NCI-H2196 treated with DMSO at 0.1 percent for 48 hours (cell line): ENCODE results near the gene TMEM63C.
A peak's percentile ranks its signal among the peaks of the same experiment; 100 is the strongest.

ENCODE experiments used
- DNase-seq: peaks from one replicate; lab custom pipeline; 2025; ENCODE audit not compliant: unreplicated experiment; lab: John Stamatoyannopoulos, UW

TMEM63C gene

DNA sequence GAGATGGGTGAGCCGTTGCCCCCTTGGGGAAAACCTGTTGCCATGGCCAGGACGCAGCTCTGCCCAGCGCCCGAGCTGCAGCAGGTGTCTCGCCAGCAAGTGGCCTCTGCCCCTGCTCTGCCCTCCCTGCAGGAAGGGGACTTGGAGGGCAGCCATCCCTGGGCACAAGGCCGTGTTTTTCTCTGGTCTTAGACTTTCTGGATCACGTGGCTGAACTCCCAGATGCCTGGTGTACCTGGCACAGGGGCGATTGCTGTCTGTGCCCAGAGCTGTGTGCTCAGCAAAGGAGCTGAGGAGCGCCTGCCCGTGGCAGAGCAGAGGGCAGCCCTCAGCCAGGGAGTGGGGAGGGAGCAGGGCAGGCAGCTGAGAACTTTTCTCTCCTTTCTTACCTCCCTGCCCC lies 38.0 kb downstream of the TMEM63C start:
- peak; percentile 82 for DNase-seq

DNA sequence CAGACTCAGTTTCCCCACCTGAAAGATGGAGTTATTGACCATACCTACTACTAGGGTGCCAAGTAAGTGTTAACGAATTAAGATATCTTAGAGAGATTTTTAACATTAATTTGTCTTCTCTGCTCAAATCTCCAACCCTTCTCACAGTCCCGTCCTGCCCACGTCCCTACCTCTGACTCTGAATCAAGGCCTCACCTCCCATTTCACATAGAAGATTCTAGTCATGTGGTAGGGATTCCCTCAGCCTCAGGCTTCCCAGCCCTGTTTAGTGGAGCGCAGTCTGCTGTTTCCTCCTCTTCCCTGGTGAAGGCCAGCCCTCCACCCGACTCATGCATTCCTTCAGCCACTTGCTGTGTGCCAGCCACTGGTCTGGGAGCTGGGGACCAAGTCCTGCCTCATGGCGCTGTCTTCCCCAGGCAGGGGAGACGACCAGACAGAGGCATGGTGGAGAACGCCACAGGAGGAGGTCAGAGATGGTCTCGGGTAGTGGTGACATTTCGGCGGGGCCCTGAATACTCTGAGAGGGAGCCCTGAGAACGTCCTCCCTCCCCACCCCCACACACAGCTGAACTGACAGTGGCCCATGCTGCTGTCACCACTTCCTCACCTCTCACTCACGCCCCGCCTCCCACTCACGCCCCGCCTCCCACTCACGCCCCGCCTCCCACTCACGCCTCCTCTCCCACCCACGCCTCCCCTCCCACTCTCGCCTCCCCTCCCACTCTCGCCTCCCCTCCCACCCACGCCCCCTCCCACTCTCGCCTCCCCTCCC lies 38.8 kb downstream of the TMEM63C start:
- DNase-seq, result no peak

DNA sequence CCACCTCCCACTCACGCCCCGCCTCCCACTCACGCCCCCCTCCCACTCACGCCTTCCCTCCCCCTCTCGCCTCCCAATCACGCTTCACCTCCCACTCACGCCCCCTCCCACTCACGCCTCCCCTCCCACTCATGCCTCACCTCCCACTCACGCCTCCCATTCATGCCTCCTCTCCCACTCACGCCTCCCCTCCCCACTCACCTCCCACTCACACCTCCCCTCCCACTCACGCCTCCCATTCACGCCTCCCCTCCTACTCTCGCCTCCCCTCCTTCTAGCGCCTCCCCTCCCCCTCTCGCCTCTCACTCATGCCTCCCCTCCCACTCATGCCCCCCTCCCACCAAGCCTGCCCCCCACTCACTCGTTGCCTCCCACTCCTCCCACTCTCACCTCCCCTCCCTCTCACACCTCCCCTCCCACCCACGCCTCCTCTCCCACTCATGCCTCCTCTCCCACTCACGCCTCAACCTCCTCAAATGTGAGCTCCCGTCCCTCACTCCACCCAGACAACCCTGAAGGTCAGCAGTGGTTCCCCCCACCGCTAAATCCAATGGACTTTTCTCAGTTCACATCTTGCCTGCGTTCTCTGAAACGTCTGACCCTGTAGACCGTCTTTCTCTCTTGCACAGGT lies 39.8 kb downstream of the TMEM63C start:
- DNase-seq, result no peak

DNA sequence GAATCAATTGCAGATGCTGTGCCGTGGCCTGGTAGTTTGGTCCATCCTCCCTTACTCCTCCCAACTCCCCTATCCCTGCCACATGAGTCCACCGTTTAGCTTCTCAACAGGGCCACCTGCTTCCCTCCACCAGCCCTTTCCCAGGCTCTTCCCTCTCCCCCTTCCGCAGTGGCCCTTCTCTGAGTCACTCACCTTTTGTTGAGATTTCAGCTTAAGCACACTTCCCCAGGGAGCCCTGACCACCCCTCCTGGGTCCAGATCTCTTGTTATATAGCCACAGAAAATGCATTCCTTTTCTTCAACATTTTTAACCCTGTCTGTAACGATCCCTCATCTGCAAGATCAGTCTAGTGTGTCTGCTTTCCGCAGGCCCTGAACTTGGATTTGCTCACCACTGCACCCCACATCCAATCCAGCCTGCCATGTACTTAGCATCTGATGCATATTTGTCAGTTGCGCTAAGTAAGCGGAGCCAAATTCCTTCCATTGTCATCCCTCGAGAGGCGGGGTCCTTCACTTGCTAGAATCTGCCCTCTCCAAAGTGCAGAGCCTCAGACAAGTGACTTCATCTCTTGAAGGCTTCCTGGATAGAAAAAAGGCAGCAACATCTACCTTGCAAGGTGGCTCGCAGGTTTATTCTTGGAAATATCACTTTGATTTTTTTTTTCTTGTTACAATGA lies 41.1 kb downstream of the TMEM63C start:
- no peak for DNase-seq

DNA sequence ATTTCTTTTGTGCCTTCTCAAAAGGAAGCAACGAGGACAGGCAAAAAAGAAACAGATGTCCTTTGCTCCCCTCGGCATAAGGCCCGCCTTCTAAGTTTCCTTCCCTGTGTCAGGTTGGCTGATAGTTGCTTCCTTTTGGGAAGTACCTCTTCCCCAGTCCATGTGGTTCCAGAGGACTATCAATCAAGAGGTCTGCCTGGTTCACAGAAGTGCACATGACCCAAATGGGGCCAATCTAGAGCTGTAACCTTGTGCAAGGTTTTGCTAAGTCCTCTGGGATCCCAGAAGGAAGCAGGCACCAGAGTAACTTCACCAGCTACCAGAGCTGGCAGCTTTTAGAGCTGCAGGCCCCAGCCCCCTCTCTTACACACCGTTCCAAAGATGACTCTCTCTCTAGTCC lies 42.6 kb downstream of the TMEM63C start:
- no peak for DNase-seq

DNA sequence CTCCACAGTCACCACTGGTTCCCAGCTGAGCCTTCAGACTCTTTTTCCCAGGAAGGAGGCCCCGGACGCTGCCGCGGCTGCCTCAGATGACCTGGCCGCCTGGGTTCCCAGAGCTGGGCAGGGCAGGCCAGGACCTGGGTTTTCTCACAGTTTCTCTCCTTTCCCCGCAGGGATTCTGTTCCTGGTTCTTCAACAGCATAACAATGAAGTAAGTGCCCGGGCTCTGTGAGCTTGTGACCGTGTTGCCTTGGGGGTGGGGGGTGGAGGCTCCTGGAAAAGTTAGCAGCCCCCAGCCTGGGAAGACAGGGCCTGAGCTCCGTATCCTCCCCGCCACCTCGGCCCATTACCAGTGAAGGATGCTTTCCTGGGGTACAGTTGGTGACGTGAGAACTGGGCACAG lies 43.7 kb downstream of the TMEM63C start:
- DNase-seq, result no peak

DNA sequence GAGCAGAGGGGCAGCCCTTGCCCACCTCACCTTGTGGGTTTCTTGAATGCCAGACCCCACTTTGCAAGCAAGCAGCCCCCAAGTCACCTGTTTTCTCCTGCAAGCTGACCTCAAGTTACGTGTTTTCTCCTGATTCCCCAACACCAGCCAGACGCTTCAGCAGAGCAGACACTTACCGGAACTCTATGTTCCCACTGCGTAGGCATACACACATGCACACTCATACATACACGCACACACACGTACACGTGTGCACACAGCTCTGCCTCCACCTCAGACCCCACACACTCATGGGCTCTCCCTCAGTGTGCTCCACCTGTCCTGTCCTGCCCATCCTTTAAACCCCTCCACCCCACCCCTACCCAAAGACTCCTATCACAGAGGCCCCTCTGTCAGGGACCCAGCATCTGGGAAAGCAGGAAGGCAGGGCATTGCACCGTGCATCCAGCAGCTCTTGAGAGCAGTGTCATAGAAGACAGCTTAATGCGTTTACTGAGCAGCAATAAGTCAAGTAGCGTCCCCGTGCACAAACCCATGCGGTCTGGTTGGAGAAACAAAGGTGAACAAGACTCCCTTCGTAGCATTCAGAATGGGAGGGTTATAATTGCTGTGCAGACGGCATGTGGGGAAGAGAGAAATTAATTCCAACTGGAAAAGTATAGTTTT lies 44.4 kb downstream of the TMEM63C start:
- DNase-seq, result no peak

DNA sequence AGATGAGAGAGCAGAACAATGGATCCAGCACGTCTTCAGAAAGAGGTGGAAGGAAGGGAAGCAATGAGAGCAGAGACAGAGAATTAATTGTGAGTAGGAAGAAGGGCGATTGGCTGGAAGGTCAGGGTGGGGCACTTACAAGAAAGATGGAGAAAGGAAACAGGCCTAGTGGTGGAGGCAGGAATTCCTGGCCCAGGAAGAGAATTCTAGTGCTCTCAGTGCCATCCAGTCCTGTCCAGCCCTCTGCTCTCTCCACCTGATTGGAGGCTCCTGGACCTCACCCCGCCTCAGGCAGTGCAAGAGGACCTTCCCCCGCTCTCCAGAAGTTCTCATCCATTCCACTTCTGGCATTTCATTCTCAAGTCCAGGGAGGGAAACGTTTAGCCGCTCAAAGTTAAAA lies 46.5 kb downstream of the TMEM63C start:
- no peak for DNase-seq

DNA sequence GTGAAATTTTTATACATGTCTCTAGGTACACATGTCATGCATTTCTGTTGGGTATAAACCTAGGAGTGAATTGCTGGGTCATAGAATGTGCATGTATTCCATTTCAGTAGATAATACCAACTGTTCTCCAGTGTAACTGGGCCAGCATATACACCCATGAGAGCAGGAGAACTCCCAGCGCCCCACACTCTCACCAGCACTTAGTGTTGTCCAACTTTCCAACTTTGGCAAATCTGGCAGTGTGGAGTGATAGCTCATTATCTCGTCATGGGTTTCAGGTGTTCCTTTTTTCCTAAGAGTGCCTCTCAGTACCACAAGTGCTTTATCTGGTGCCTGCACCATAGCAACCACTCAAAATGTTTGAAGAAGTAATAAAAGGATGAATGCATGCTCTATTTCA lies 49.3 kb downstream of the TMEM63C start:
- peak; percentile 18 for DNase-seq

DNA sequence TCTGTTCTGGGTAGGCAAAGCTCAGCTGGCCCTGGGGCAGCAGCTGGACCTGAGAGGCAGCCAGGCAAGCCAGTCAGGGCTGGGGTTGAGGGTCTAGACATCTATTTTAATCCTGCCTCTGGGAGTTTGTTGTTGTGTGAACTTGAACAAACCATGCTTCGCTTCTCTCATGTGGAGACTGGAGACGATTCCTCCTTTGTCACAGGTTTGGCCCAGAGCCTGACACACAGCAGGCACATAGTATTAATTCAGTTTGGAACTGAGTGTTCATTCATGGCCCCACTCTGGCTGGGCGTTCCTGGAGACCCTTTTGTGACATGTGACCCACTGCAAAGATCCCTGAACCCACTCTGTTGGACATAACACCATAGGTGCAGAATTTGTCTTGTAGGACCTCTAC lies 50.1 kb downstream of the TMEM63C start:
- no peak for DNase-seq

DNA sequence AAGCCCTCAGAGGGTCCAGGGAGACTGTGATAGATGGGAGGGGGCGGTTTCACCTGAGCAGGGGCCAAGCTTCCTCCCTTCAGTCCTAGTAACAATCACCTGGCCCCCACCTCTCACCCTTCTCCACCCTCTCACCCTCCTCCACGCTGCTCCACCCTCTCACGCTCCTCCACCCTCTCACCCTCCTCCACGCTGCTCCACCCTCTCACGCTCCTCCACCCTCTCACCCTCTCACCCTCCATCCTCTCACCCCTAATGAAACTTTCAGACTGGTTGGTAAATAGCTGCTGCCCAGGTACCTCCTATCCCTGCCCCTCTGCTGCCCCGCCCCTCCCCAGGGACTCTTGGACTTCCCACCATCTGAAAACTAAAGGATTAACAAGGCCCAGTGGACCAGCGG lies 55.2 kb downstream of the TMEM63C start:
- no peak for DNase-seq

DNA sequence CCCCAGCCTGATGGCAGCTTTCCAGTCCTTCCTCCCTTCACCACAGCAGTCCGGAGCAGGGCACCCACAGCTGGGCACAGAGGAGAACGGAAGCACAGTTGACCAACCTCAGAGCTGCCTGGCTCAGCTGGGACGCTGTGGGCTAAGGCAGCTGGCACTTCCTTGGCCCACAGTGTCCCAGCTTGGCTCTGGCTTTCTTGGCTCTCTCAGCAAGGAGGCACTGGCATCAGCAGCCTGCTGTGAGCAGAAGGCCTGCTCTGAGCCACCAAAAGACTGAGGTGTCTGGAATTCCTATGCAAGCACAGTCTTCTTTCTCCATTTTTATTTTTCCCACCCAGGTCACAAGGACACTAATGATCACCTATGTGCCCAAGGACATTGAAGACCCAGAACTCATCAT lies 56.8 kb downstream of the TMEM63C start:
- DNase-seq, result no peak

DNA sequence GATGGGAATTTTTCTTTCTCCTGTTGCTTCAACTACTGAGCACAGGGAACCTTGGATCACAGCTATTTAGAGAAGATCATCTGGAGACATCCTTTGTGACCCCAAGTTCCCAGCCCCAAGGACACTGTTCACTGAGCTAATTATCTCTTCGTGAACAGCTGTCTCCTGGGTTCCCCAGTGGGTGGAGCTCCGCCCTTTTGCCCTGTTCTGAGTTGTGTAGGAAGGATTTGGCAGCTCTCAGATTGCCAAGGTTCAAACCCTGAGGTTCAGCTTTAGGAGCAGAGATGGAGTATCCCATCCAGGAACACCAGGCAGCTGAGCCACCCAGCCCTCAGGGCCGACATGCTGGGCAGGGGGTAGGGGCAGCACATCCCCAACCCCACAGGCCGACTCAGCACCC lies 57.4 kb downstream of the TMEM63C start:
- DNase-seq, result no peak

DNA sequence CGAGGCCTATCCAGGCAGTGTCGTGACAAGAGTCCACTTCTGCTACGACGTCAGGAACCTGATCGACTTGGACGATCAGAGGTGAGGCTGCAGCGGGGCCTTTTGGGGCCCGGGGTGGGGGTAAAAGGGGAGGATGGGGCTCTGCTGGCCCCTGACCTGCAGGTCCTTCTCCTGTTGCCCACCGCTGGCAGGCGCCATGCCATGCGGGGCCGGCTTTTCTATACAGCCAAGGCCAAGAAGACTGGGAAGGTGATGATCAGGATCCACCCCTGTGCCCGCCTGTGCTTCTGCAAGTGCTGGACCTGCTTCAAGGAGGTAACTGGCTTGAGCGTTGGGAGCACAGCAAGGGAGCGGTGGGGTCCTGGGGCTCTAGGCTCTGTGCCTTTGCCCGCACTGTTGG lies 57.8 kb downstream of the TMEM63C start:
- no peak for DNase-seq

DNA sequence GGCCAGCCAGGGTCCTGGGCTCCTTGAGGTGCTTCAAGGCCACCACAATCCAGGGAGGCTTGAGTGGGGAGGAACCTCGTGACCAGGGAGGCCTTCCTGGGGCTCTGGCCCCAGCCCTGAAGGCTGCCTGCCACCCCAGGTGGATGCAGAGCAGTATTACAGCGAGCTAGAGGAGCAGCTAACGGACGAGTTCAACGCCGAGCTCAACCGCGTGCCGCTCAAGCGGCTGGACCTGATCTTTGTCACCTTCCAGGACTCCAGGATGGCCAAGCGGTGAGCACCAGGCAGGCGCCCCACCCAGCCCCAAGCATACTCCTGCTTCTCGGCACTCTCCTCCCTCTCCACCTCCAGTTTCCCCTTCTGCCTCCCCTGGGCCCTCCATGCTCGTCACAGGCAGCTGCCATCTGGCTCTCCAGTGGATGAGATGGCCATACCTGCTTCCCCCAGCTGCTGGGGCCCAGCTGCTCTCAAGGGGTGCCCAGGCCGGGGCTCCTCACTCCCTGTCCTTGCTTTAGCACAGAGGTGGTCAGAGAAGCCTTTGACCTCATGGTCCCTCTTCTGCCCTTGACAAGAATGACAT lies 58.8 kb downstream of the TMEM63C start:
- DNase-seq, result no peak

DNA sequence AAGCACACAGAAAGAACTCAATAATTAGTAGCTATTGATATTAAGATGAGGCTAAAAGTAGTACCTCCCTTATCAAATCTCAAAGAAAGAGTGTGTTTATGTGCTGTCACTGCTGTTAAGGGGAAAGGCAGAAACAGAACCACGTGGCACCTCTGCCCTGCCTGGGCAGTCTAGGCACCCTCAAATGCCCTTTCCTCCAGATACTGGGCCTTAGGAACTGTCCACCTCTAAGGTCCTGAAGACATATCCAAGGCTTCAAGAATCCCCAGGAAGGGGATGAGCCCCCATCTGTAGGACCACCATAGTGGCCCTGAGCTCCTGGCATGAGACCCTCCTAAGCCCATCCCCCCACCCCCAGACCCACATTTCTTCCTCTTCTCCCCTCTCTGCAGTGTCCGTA lies 60.4 kb downstream of the TMEM63C start:
- no peak for DNase-seq

DNA sequence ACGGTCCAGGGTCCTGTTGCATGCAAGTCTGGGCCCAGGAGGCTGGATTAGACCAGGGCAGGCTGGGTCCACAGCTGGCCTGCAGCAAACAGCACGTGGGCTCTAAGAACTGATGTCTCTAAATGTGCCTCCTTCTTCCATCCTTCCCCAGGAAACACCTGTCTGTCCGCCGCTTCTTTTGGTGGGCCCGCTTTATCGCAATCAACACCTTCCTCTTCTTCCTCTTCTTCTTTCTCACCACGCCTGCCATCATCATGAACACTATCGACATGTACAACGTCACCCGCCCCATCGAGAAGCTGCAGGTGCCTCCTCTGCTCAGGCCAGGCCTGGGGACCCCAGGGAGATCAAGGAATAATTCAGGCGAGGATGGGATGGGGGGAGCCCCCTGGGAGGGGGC lies 61.2 kb downstream of the TMEM63C start:
- no peak for DNase-seq

DNA sequence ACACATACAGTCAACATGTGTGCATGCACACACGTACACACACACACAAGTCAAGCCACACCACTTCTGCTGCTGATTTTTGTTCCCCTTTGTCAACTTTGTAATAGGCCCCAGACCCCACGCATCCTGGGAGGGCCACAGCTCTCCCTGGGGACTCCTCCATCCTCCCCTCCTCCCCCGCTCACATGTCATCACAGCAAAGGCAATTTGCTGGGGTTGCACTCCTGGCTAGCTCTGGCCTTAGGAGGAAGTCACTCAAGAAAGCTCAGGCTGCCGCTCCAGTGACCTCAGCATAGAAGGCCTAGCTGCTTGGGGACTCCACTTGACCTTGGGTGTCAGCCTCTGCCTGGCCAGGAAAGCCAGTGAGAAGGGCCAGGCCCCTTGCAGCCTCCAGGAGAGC lies 62.3 kb downstream of the TMEM63C start:
- no peak for DNase-seq

DNA sequence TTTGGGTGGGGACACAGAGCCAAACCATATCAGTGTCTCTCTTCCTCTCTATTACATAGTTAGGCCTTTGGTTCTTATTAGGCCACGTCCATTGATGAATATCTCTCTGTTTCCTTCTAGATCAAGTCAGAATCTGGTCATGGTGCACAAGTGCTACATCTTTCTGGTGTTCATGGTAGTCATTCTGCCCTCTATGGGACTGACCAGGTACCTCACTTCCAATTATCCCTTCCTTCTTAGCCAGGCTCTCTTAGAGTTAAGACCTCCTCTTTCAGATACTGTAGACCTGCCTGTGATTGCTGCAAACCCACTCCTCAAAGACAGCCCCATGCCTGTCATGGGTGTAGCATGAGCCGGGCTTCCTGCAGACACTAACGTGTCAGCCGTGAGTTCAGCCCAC lies 64.2 kb downstream of the TMEM63C start:
- DNase-seq, result no peak

DNA sequence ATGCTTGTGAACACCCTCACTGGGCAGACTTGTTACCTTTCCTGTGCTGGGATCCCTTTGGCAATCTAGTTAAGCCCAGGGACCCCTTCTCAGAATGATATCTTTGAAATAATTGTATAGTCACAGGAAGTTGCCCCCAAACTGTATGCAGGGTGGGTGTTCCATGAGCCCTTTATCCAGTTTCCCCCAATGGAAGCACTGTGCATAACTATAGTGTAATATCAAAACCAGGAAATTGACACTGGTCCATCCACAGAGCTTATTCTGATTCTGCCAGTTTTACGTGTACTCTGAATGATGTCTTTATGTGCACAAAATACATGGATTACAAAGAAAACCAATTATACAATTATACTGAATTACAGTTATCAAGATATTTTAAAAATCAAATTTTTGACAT lies 65.2 kb downstream of the TMEM63C start:
- no peak for DNase-seq

DNA sequence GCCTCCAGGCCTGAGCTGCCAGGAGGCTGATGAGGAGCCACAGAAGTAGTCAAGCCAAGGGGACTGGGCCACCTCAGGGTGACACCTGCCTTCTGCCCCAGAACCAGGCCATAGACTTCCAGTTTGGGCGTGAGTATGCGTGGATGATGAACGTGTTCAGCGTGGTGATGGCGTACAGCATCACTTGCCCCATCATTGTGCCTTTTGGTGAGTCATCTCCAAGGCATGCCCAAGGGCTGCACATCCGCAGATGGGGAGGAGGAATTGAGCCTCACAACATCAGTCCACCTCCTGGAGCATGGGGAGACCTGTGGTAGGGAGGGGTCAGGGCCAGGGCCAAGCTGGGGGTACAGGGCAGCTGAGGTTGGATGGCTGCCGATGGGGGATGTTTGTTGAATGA lies 67.1 kb downstream of the TMEM63C start:
- DNase-seq, result no peak

DNA sequence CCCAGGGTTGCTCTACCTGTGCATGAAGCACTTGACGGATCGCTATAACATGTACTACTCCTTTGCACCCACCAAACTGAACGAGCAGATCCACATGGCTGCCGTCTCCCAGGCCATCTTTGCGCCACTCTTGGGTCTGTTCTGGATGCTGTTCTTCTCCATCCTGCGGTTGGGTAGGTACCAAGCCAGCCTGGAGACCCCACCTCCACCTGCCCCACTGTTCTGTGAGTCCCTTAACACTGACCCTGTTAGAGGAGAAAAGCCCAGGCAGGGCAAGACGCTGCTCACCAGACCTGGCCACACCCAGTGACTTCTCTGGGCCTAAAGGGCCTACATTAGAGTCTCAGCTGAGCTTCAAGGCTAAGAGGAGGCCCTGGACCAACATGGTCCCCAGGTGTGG lies 67.7 kb downstream of the TMEM63C start:
- no peak for DNase-seq
